Psoas muscle (tissue), 8 donors: ENCODE results near the gene DENND1B. TPM values are rescaled to one million over a fixed set of nuclear protein-coding genes. Genes with fewer than 3 reads are reported as not detected.
"Not testable (repeated sequence)": the region's sequence is repeated elsewhere in the genome, so short reads cannot be mapped to it uniquely, and the experiment has no call there.

Source experiments
- ATAC-seq, 4 donors: fragments of 200-7000 bp; cut with Tn5 transposase; one replicate each; pipeline ENCODE4 v1.9.1; 2020; ENCODE audit warnings: moderate library complexity in 3 of 4, mild to moderate bottlenecking in 2 of 4
- DNase-seq, 2 donors: peaks; one replicate each; pipeline ENCODE4 v3.0.0-alpha.2; 2020
- H3K27ac ChIP-seq: fragments of 200-600 bp; one replicate; pipeline ENCODE4 v1.8.0; 2022
- H3K27me3 ChIP-seq, 3 donors: fragments of 200-600 bp in 1 of 3; one replicate each; pipeline versions ENCODE4 v1.6.1 to v1.8.0; 2013 to 2022; ENCODE audit warnings: low read length in 2 of 3, mild to moderate bottlenecking in 2 of 3, moderate library complexity in 1 of 3; ENCODE audit not compliant: insufficient read depth in 3 of 3
- H3K36me3 ChIP-seq, 2 donors: fragments of 200-600 bp in 1 of 2; one replicate each; pipeline versions ENCODE4 v1.6.1 to v1.8.0; 2013 to 2022; ENCODE audit warnings: low read depth in 1 of 2, mild to moderate bottlenecking in 1 of 2, moderate library complexity in 1 of 2; ENCODE audit not compliant: insufficient read depth in 1 of 2
- H3K4me1 ChIP-seq: fragments of 200-600 bp; one replicate; pipeline ENCODE4 v1.8.0; 2022
- H3K4me3 ChIP-seq: fragments of 200-600 bp; one replicate; pipeline ENCODE4 v1.8.0; 2022; ENCODE audit warnings: mild to moderate bottlenecking
- H3K9me3 ChIP-seq: fragments of 200-600 bp; one replicate; pipeline ENCODE4 v1.8.0; 2022
- whole genome bisulfite sequencing, 3 donors: extraction: QIAGEN DNeasy Blood & Tissue Kit; methylation state at CpG; one replicate each; pipeline versions ENCODE4 v1.1.6 to v1.1.7; 2013; 5-methylcytosine and 5-hydroxymethylcytosine counted together
- intact Hi-C, 2 donors: fragments of 100-400 bp; cut with DNase I; formaldehyde crosslinking; loops; one replicate each; pipeline versions ENCODE4 v1.11.0 to v1.14.2; 2022
- polyA plus RNA-seq, 3 donors: library from polyadenylated mRNA; stranded (reverse); fragments of 200-250 nt; gene quantifications; one replicate each; pipeline ENCODE4 v1.2.3, GENCODE V29; 2013
- total RNA-seq, 4 donors: library from RNA; stranded (reverse); fragmentation: NEBNext Ultra II Directional in 2 of 4; extraction: Animal tissue kit (Norgen Biotek cat#: 25700) in 2 of 4; gene quantifications; one replicate each; pipeline versions ENCODE4 v1.2.1 to v1.2.4, GENCODE V29; 2021 to 2023
- TF ChIP-seq, protein P1 (sequence below): fragments of 200-600 bp; IDR thresholded peaks from one replicate; pipeline ENCODE4 v1.8.0; 2022; ENCODE audit warnings: antibody characterized with exemption
- donor health status: healthy with polysubstance abuse.
- donor health status: DM: no; HTN: no; CAD: no; lungs with moderate emphysema.
- donor health status: Bipolar disorder and iron deficiency.
- donor health status: healthy.
- donor health status: DM: yes; HTN: yes; CAD: no.
- donor health status: DM: no; HTN: no; CAD: no.
- donor health status: DM: no; HTN: no; CAD: no.
- donor health status: DM: yes; HTN: yes; CAD: no.

Gene DENND1B
- total and polyA plus RNA-seq, 7 donors, result 1.4 to 11.5 (median 6.2) TPM

GRCh38 chr1:197496722-197497121 lies 278.6 kb downstream of the DENND1B start:
- WGBS, 3 donors, result 86 to 88% (median 86%) methylated on average over 10 of the region's 10 CpGs
- H3K36me3 ChIP-seq, result no peaks in the 10 kb centered on the region
- H3K4me1 ChIP-seq, result no peaks in the 10 kb centered on the region
- intact Hi-C loops, result no loop called here
- H3K9me3 ChIP-seq, result no peaks in the 10 kb centered on the region
- ATAC-seq (no peak), DNase-seq (no peak)
- no peak overlapping the region for H3K27ac ChIP-seq
- H3K27me3 ChIP-seq, result no peaks in the 10 kb centered on the region
- TF ChIP-seq, protein P1, sequence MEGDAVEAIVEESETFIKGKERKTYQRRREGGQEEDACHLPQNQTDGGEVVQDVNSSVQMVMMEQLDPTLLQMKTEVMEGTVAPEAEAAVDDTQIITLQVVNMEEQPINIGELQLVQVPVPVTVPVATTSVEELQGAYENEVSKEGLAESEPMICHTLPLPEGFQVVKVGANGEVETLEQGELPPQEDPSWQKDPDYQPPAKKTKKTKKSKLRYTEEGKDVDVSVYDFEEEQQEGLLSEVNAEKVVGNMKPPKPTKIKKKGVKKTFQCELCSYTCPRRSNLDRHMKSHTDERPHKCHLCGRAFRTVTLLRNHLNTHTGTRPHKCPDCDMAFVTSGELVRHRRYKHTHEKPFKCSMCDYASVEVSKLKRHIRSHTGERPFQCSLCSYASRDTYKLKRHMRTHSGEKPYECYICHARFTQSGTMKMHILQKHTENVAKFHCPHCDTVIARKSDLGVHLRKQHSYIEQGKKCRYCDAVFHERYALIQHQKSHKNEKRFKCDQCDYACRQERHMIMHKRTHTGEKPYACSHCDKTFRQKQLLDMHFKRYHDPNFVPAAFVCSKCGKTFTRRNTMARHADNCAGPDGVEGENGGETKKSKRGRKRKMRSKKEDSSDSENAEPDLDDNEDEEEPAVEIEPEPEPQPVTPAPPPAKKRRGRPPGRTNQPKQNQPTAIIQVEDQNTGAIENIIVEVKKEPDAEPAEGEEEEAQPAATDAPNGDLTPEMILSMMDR, result no peak
- H3K4me3 ChIP-seq, result no peak overlapping the region

- H3K27me3 ChIP-seq, H3K4me3 ChIP-seq, H3K4me1 ChIP-seq, intact Hi-C loops, H3K36me3 ChIP-seq, ATAC-seq, DNase-seq, H3K9me3 ChIP-seq, H3K27ac ChIP-seq: not testable (repeated sequence)
- WGBS, 3 donors, result 77 to 83% (median 82%) methylated on average over 1 of the region's 1 CpG
Measured at GRCh38 chr1:197491505-197491904, 283.8 kb downstream of the DENND1B start.

GRCh38 chr1:197486946-197487345 lies 288.3 kb downstream of the DENND1B start:
- 37 to 57% (median 50%) methylated on average over 2 of the region's 2 CpGs for WGBS, 3 donors
- ATAC-seq (peak in 2 of 4 donors; percentile 13 to 37), DNase-seq (no peak)

GRCh38 chr1:197485790-197486189 lies 289.5 kb downstream of the DENND1B start:
- Histone ChIP-seq H3K27ac (no peak overlapping the region), H3K4me3 (no peak overlapping the region), H3K4me1 (no peaks in the 10 kb centered on the region), H3K36me3 (no peaks in the 10 kb centered on the region), H3K9me3 (peaks cover 4% of the 10 kb centered on the region), H3K27me3 (no peaks in the 10 kb centered on the region)
- ATAC-seq (no peak), DNase-seq (no peak)
- TF ChIP-seq, protein P1, result no peak
- WGBS, 3 donors, result 61 to 69% (median 67%) methylated on average over 3 of the region's 3 CpGs
- intact Hi-C loops, result no loop called here

More at GRCh38 chr1:197486946-197487345, 288.3 kb downstream of the DENND1B start:
- peaks cover 4% of the 10 kb centered on the region for H3K9me3 ChIP-seq
- TF ChIP-seq, protein P1, result no peak
- H3K4me3 ChIP-seq, result no peak overlapping the region
- intact Hi-C loops, result no loop called here
- no peaks in the 10 kb centered on the region for H3K4me1 ChIP-seq
- no peaks in the 10 kb centered on the region for H3K36me3 ChIP-seq
- H3K27me3 ChIP-seq, result no peaks in the 10 kb centered on the region
- no peak overlapping the region for H3K27ac ChIP-seq

DNA sequence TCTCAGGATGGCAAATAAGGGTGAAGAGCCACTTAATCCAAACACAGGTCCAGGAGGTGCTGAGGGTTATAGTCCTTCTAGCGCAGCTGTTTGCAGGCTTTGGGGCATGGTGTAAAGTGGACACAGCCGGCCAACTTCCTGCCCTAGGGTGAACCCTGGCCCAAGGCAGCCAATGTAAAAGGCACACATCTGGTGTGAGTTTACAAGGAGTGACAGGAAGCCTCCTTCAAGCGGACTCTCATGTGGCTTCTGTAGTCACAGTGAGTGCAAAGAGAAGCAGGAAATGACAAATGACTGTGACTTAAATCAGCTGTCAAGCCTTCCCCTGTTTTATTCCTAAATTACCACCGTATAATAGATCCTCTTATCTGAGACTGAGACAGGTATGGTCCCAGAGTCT lies 294.2 kb downstream of the DENND1B start:
- no peak overlapping the region for H3K4me3 ChIP-seq
- H3K36me3 ChIP-seq, result no peaks in the 10 kb centered on the region
- H3K9me3 ChIP-seq, result no peaks in the 10 kb centered on the region
- DNase-seq (no peak), ATAC-seq (peak in 3 of 4 donors; percentile 27 to 65 (median 39))
- no peak overlapping the region for H3K27ac ChIP-seq
- intact Hi-C loops, result no loop called here
- no peaks in the 10 kb centered on the region for H3K4me1 ChIP-seq
- TF ChIP-seq, protein P1, result no peak
- WGBS, 3 donors, result 13 to 25% (median 18%) methylated on average over 4 of the region's 4 CpGs
- H3K27me3 ChIP-seq, result no peaks in the 10 kb centered on the region
